HEK293 (cell line): ENCODE results near the gene CHEK2.

Experiments
- ATF2 ChIP-seq: fragments of 450-650 bp; formaldehyde crosslinking; IDR thresholded peaks from 2 replicates; pipeline ENCODE4 v1.5.1; 2016; ENCODE audit warnings: missing biosample characterization, missing genetic modification characterization, low read depth
- CTCF ChIP-seq: fragments of 450-650 bp; formaldehyde crosslinking; IDR thresholded peaks from 2 replicates; pipeline ENCODE4 v1.5.1; 2016; ENCODE audit warnings: missing biosample characterization, missing genetic modification characterization
- INSM2 ChIP-seq: fragments of 450-650 bp; formaldehyde crosslinking; IDR thresholded peaks from 2 replicates; pipeline ENCODE4 v1.5.1; 2016; ENCODE audit warnings: missing biosample characterization, missing genetic modification characterization
- KLF10 ChIP-seq: fragments of 450-650 bp; IDR thresholded peaks from 2 replicates; pipeline ENCODE4 v1.5.1; 2018; ENCODE audit warnings: missing biosample characterization, mild to moderate bottlenecking, missing genetic modification characterization
- KLF17 ChIP-seq: fragments of 450-650 bp; formaldehyde crosslinking; IDR thresholded peaks from 2 replicates; pipeline ENCODE4 v1.5.1; 2016; ENCODE audit warnings: missing biosample characterization, missing genetic modification characterization
- KLF7 ChIP-seq: fragments of 450-650 bp; formaldehyde crosslinking; IDR thresholded peaks from 2 replicates; pipeline ENCODE4 v1.5.1; 2016; ENCODE audit warnings: missing biosample characterization, missing genetic modification characterization, borderline replicate concordance
- OSR2 ChIP-seq: fragments of 450-650 bp; formaldehyde crosslinking; IDR thresholded peaks from 2 replicates; pipeline ENCODE4 v1.5.1; 2016; ENCODE audit warnings: missing biosample characterization, missing genetic modification characterization
- SCRT2 ChIP-seq: fragments of 450-650 bp; formaldehyde crosslinking; IDR thresholded peaks from 2 replicates; pipeline ENCODE4 v1.5.1; 2016; ENCODE audit warnings: missing biosample characterization, missing genetic modification characterization
- YY2 ChIP-seq: fragments of 450-650 bp; formaldehyde crosslinking; IDR thresholded peaks from 2 replicates; pipeline ENCODE4 v1.5.1; 2016; ENCODE audit warnings: missing biosample characterization, missing genetic modification characterization
- ZFP37 ChIP-seq: fragments of 450-650 bp; formaldehyde crosslinking; IDR thresholded peaks from 2 replicates; pipeline ENCODE4 v1.5.1; 2016; ENCODE audit warnings: missing biosample characterization, missing genetic modification characterization
- ZFP69B ChIP-seq: fragments of 450-650 bp; formaldehyde crosslinking; IDR thresholded peaks from 2 replicates; pipeline ENCODE4 v1.5.1; 2016; ENCODE audit warnings: missing biosample characterization, missing genetic modification characterization
- ZNF2 ChIP-seq: fragments of 450-650 bp; formaldehyde crosslinking; IDR thresholded peaks from 2 replicates; pipeline ENCODE4 v1.5.1; 2016; ENCODE audit warnings: missing biosample characterization, missing genetic modification characterization
- ZNF23 ChIP-seq: fragments of 450-650 bp; formaldehyde crosslinking; IDR thresholded peaks from 2 replicates; pipeline ENCODE4 v1.5.1; 2016; ENCODE audit warnings: missing biosample characterization, missing genetic modification characterization, borderline replicate concordance
- ZNF311 ChIP-seq: fragments of 450-650 bp; formaldehyde crosslinking; IDR thresholded peaks from 2 replicates; pipeline ENCODE4 v1.5.1; 2017; ENCODE audit warnings: missing biosample characterization, missing genetic modification characterization, borderline replicate concordance
- ZNF341 ChIP-seq: fragments of 450-650 bp; formaldehyde crosslinking; IDR thresholded peaks from 2 replicates; pipeline ENCODE4; 2016; ENCODE audit warnings: low read depth, missing biosample characterization, missing genetic modification characterization
- ZNF362 ChIP-seq: fragments of 450-650 bp; formaldehyde crosslinking; IDR thresholded peaks from 2 replicates; pipeline ENCODE4 v1.5.1; 2016; ENCODE audit warnings: missing biosample characterization, missing genetic modification characterization
- ZNF398 ChIP-seq: fragments of 450-650 bp; formaldehyde crosslinking; IDR thresholded peaks from 2 replicates; pipeline ENCODE4 v1.5.1; 2017; ENCODE audit warnings: missing biosample characterization, missing genetic modification characterization
- ZNF416 ChIP-seq: fragments of 450-650 bp; formaldehyde crosslinking; IDR thresholded peaks from 2 replicates; pipeline ENCODE4 v1.5.1; 2016; ENCODE audit warnings: missing biosample characterization, missing genetic modification characterization
- ZNF433 ChIP-seq: fragments of 450-650 bp; formaldehyde crosslinking; IDR thresholded peaks from 2 replicates; pipeline ENCODE4 v1.5.1; 2016; ENCODE audit warnings: missing biosample characterization, missing genetic modification characterization, low read depth
- ZNF529 ChIP-seq: fragments of 450-650 bp; formaldehyde crosslinking; IDR thresholded peaks from 2 replicates; pipeline ENCODE4 v1.5.1; 2017; ENCODE audit warnings: missing genetic modification characterization, missing biosample characterization; ENCODE audit not compliant: insufficient replicate concordance
- ZNF530 ChIP-seq: fragments of 450-650 bp; formaldehyde crosslinking; IDR thresholded peaks from 2 replicates; pipeline ENCODE4 v1.5.1; 2016; ENCODE audit warnings: low read depth, missing biosample characterization, missing genetic modification characterization
- ZNF544 ChIP-seq: fragments of 450-650 bp; formaldehyde crosslinking; IDR thresholded peaks from 2 replicates; pipeline ENCODE4 v1.5.0; 2017; ENCODE audit warnings: missing biosample characterization, missing genetic modification characterization
- ZNF560 ChIP-seq: fragments of 450-650 bp; formaldehyde crosslinking; IDR thresholded peaks from 2 replicates; pipeline ENCODE4 v1.5.1; 2017; ENCODE audit warnings: missing biosample characterization, missing genetic modification characterization, borderline replicate concordance
- ZNF596 ChIP-seq: fragments of 450-650 bp; IDR thresholded peaks from 2 replicates; pipeline ENCODE4 v1.5.0; 2018; ENCODE audit warnings: missing biosample characterization, mild to moderate bottlenecking, missing genetic modification characterization, moderate library complexity
- ZNF600 ChIP-seq: fragments of 450-650 bp; formaldehyde crosslinking; IDR thresholded peaks from 2 replicates; pipeline ENCODE4 v1.5.1; 2016; ENCODE audit warnings: missing biosample characterization, missing genetic modification characterization
- ZNF624 ChIP-seq: fragments of 450-650 bp; formaldehyde crosslinking; IDR thresholded peaks from 2 replicates; pipeline ENCODE4 v1.5.1; 2017; ENCODE audit warnings: missing biosample characterization, missing genetic modification characterization
- ZNF626 ChIP-seq: fragments of 450-650 bp; sonication (Bioruptor Pico); formaldehyde crosslinking; IDR thresholded peaks from 2 replicates; pipeline ENCODE4 v1.5.1; 2018; ENCODE audit warnings: missing biosample characterization, missing genetic modification characterization, inconsistent platforms
- ZNF639 ChIP-seq: fragments of 450-650 bp; formaldehyde crosslinking; IDR thresholded peaks from 2 replicates; pipeline ENCODE4 v1.5.1; 2016; ENCODE audit warnings: missing biosample characterization, missing genetic modification characterization
- ZXDB ChIP-seq: fragments of 450-650 bp; formaldehyde crosslinking; IDR thresholded peaks from 2 replicates; pipeline ENCODE4 v1.5.1; 2016; ENCODE audit warnings: missing biosample characterization, missing genetic modification characterization

The CHEK2 gene

GRCh38 chr22:28711820-28712777 is 29.5 kb downstream of the CHEK2 start (continued):
- TF ChIP-seq ZNF544 (no peak), OSR2 (tag by site-specific recombination) (peak; percentile 38; the same call in 1 of the 2 replicates), ZNF416 (tag by site-specific recombination) (no peak), CTCF (tag by site-specific recombination) (no peak), ZNF529 (no peak), ATF2 (tag by site-specific recombination) (peak; percentile 50; the same call in 1 of the 2 replicates), ZXDB (tag by site-specific recombination) (no peak), ZNF23 (tag by site-specific recombination) (no peak), ZNF624 (tag by site-specific recombination) (no peak), ZNF433 (tag by site-specific recombination) (no peak), ZNF362 (no peak), ZNF398 (tag by site-specific recombination) (0 out of 2 replicates have a peak, but pooled peaks have one; percentile 12), ZNF639 (tag by site-specific recombination) (peak; percentile 75; the same call in 1 of the 2 replicates), SCRT2 (no peak), INSM2 (tag by site-specific recombination) (peak; percentile 66), ZNF560 (no peak), KLF17 (tag by site-specific recombination) (peak; percentile 76), ZNF600 (tag by site-specific recombination) (peak; percentile 66), ZNF311 (tag by site-specific recombination) (no peak), KLF10 (tag by site-specific recombination) (no peak), ZNF596 (tag by site-specific recombination) (no peak), KLF7 (no peak), ZFP69B (tag by site-specific recombination) (peak; percentile 92), ZNF530 (no peak), ZNF341 (tag by site-specific recombination) (no peak), YY2 (tag by site-specific recombination) (no peak), ZNF626 (tag by site-specific recombination) (no peak), ZFP37 (tag by site-specific recombination) (no peak), ZNF2 (0 out of 2 replicates have a peak, but pooled peaks have one; percentile 36)
